NB4 (cell line): ENCODE data around the gene PRDM1.

Experiments
- MYC ChIP-seq: IDR thresholded peaks from 2 replicates; pipeline ENCODE4 v1.6.1; 2011; ENCODE audit warnings: low read depth, low read length
- POLR2A ChIP-seq: IDR thresholded peaks from 2 replicates; pipeline ENCODE4 v1.6.1; 2011; ENCODE audit warnings: mild to moderate bottlenecking; ENCODE audit not compliant: insufficient read length; ENCODE audit errors: extremely low read depth
- TF ChIP-seq, protein P1 (sequence below): IDR thresholded peaks from one replicate; pipeline ENCODE4 v1.5.1; 2012; ENCODE audit warnings: low read depth, low read length

DNA sequence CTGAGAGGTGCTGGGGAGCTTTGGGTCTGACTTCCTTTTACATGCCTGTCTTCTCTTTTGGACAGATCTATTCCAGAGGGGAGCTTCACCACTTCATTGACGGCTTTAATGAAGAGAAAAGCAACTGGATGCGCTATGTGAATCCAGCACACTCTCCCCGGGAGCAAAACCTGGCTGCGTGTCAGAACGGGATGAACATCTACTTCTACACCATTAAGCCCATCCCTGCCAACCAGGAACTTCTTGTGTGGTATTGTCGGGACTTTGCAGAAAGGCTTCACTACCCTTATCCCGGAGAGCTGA lies 13.1 kb downstream of the PRDM1 start:
- no peak for TF ChIP-seq POLR2A
- TF ChIP-seq, protein P1, sequence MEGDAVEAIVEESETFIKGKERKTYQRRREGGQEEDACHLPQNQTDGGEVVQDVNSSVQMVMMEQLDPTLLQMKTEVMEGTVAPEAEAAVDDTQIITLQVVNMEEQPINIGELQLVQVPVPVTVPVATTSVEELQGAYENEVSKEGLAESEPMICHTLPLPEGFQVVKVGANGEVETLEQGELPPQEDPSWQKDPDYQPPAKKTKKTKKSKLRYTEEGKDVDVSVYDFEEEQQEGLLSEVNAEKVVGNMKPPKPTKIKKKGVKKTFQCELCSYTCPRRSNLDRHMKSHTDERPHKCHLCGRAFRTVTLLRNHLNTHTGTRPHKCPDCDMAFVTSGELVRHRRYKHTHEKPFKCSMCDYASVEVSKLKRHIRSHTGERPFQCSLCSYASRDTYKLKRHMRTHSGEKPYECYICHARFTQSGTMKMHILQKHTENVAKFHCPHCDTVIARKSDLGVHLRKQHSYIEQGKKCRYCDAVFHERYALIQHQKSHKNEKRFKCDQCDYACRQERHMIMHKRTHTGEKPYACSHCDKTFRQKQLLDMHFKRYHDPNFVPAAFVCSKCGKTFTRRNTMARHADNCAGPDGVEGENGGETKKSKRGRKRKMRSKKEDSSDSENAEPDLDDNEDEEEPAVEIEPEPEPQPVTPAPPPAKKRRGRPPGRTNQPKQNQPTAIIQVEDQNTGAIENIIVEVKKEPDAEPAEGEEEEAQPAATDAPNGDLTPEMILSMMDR: no peak
- TF ChIP-seq MYC: no peak
